GM23338 (cell line): ENCODE results near the gene TRMT61A. TPM values are rescaled to one million over a fixed set of nuclear protein-coding genes. Genes with fewer than 3 reads are reported as not detected.

ENCODE experiments used
- ATAC-seq: fragments of 200-7000 bp; cut with Tn5 transposase; 3 replicates; pipeline ENCODE4 v1.9.1; 2020
- DNase-seq: peaks from one replicate; pipeline ENCODE4 v3.0.0-alpha.2; 2015; ENCODE audit warnings: low spot score
- H2AFZ ChIP-seq: fragments of 200-600 bp; sonication (generic); 2 replicates; pipeline ENCODE4 v1.8.0; 2016; ENCODE audit warnings: antibody characterized with exemption, mild to moderate bottlenecking, moderate library complexity
- H3F3A ChIP-seq: fragments of 200-600 bp; sonication (generic); replicated peaks from 2 replicates; pipeline ENCODE4 v1.8.0; 2017; ENCODE audit warnings: antibody characterized with exemption, mixed run types, low read depth
- H3K27ac ChIP-seq: fragments of 200-600 bp; sonication (generic); 2 replicates; pipeline ENCODE4 v1.6.1; 2016; ENCODE audit warnings: low read depth
- H3K27me3 ChIP-seq: fragments of 200-600 bp; sonication (generic); 2 replicates; pipeline ENCODE4 v1.8.0; 2016; ENCODE audit warnings: mild to moderate bottlenecking, mixed run types, moderate library complexity; ENCODE audit not compliant: insufficient read depth
- H3K36me3 ChIP-seq: fragments of 200-600 bp; sonication (generic); 2 replicates; pipeline ENCODE4 v1.8.0; 2016; ENCODE audit warnings: mild to moderate bottlenecking; ENCODE audit not compliant: insufficient read depth
- H3K4me1 ChIP-seq: fragments of 200-600 bp; sonication (generic); 2 replicates; pipeline ENCODE4 v1.8.0; 2016; ENCODE audit warnings: mild to moderate bottlenecking, moderate library complexity; ENCODE audit not compliant: insufficient read depth
- H3K4me2 ChIP-seq: fragments of 200-600 bp; sonication (generic); 2 replicates; pipeline ENCODE4 v1.7.1; 2017; ENCODE audit warnings: mixed run types
- H3K4me3 ChIP-seq: fragments of 200-600 bp; sonication (generic); 2 replicates; pipeline ENCODE4 v1.6.1; 2016; ENCODE audit warnings: mixed run types
- H3K79me2 ChIP-seq: fragments of 200-600 bp; sonication (generic); replicated peaks from 2 replicates; pipeline ENCODE4 v1.8.0; 2017; ENCODE audit warnings: mild to moderate bottlenecking; ENCODE audit not compliant: insufficient read depth
- H3K9me2 ChIP-seq: fragments of 200-600 bp; sonication (generic); 2 replicates; pipeline ENCODE4 v1.8.0; 2017; ENCODE audit not compliant: insufficient read depth
- H4K20me1 ChIP-seq: fragments of 200-600 bp; sonication (generic); replicated peaks from 2 replicates; pipeline ENCODE4 v1.8.0; 2017; ENCODE audit warnings: mild to moderate bottlenecking; ENCODE audit not compliant: insufficient read depth
- H3K27ac Mint-ChIP-seq: 2 replicates; pipeline ENCODE4 v1.8.0; 2020; ENCODE audit warnings: inconsistent platforms, mild to moderate bottlenecking, moderate library complexity, mixed read lengths
- H3K27me3 Mint-ChIP-seq: 3 replicates; pipeline ENCODE4 v1.8.0; 2022; ENCODE audit warnings: low read depth, mild to moderate bottlenecking, moderate library complexity, mixed read lengths, inconsistent platforms; ENCODE audit not compliant: insufficient read depth, poor library complexity
- H3K36me3 Mint-ChIP-seq: 3 replicates; pipeline ENCODE4 v1.8.0; 2021; ENCODE audit warnings: low read depth, mild to moderate bottlenecking, inconsistent platforms, moderate library complexity, mixed read lengths
- H3K4me1 Mint-ChIP-seq: 3 replicates; pipeline ENCODE4 v1.8.0; 2020; ENCODE audit warnings: mild to moderate bottlenecking, inconsistent platforms, mixed read lengths
- H3K4me3 Mint-ChIP-seq: 3 replicates; pipeline ENCODE4 v1.8.0; 2021; ENCODE audit warnings: moderate library complexity, mild to moderate bottlenecking, inconsistent platforms, mixed read lengths
- H3K9me3 Mint-ChIP-seq: 3 replicates; pipeline ENCODE4 v1.8.0; 2020; ENCODE audit warnings: moderate library complexity, mild to moderate bottlenecking, inconsistent platforms, mixed read lengths
- ETS1 ChIP-seq: IDR thresholded peaks from 2 replicates; pipeline ENCODE4 v1.6.1; 2016; ENCODE audit warnings: antibody characterized with exemption
- EZH2 ChIP-seq: fragments of 200-600 bp; sonication (generic); IDR thresholded peaks from one replicate; pipeline ENCODE4 v1.8.0; 2017; ENCODE audit warnings: antibody characterized with exemption, mild to moderate bottlenecking, low read depth; ENCODE audit not compliant: unreplicated experiment
- EZH2phosphoT487 ChIP-seq: fragments of 200-600 bp; sonication (generic); IDR thresholded peaks from one replicate; pipeline ENCODE4 v1.8.1; 2018; ENCODE audit warnings: antibody characterized with exemption; ENCODE audit not compliant: unreplicated experiment
- JUNB ChIP-seq: IDR thresholded peaks from one replicate; pipeline ENCODE4 v1.6.1; 2016; ENCODE audit warnings: antibody characterized with exemption; ENCODE audit not compliant: unreplicated experiment
- NANOG ChIP-seq: IDR thresholded peaks from 2 replicates; pipeline ENCODE4 v1.6.1; 2016; ENCODE audit warnings: antibody characterized with exemption, borderline replicate concordance
- ZNF114 ChIP-seq: fragments of 250-450 bp; sonication (Bioruptor Pico); IDR thresholded peaks from 2 replicates; pipeline ENCODE4 v1.5.0; 2020; ENCODE audit warnings: mild to moderate bottlenecking, moderate library complexity
- ZNF331 ChIP-seq: fragments of 250-450 bp; sonication (Bioruptor Pico); IDR thresholded peaks from 2 replicates; pipeline ENCODE4 v1.5.0; 2020; ENCODE audit warnings: low read depth, mild to moderate bottlenecking, moderate library complexity
- polyA plus RNA-seq: library from polyadenylated mRNA; unstranded; fragments of >200 nt; fragmentation: Nextera tagmentation; extraction: Ambion mirVana; gene quantifications from 2 replicates; pipeline ENCODE4 v1.2.1, GENCODE V29; 2016
- total RNA-seq: library from RNA; depleted of rRNA; stranded (reverse); fragments of >200 nt; shearing (Covaris generic); gene quantifications from 2 replicates; pipeline ENCODE4 v1.2.3, GENCODE V29; 2014
- TF ChIP-seq, protein P1 (sequence below): fragments of 250-450 bp; sonication (Bioruptor Pico); IDR thresholded peaks from 2 replicates; pipeline ENCODE4 v1.5.0; 2020; ENCODE audit warnings: mild to moderate bottlenecking, moderate library complexity

The TRMT61A gene
- total and polyA plus RNA-seq, 2 experiments from 2014 or later, result 13.4 to 28.2 TPM

DNA sequence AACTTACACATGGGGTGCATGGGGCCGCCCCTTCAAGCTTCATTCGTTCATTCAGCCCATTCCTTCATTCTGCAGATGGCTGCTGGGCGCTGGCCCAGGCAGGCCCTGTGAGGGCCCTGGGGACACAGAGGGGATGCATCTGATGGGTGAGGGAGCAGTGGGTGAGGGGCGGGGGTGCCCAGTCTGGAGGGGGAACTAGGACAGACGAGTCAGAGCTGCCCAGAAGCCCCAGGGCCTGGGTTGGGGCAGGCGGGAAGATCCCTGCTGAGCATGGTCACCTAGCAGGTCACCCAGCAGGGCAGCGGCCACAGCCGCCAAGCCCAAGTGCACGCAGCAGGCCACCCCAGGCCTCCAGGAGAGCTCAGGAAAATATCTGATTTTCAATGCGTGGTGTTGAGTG, 14.1 kb downstream of the TRMT61A start (continued):
- TF ChIP-seq, protein P1, sequence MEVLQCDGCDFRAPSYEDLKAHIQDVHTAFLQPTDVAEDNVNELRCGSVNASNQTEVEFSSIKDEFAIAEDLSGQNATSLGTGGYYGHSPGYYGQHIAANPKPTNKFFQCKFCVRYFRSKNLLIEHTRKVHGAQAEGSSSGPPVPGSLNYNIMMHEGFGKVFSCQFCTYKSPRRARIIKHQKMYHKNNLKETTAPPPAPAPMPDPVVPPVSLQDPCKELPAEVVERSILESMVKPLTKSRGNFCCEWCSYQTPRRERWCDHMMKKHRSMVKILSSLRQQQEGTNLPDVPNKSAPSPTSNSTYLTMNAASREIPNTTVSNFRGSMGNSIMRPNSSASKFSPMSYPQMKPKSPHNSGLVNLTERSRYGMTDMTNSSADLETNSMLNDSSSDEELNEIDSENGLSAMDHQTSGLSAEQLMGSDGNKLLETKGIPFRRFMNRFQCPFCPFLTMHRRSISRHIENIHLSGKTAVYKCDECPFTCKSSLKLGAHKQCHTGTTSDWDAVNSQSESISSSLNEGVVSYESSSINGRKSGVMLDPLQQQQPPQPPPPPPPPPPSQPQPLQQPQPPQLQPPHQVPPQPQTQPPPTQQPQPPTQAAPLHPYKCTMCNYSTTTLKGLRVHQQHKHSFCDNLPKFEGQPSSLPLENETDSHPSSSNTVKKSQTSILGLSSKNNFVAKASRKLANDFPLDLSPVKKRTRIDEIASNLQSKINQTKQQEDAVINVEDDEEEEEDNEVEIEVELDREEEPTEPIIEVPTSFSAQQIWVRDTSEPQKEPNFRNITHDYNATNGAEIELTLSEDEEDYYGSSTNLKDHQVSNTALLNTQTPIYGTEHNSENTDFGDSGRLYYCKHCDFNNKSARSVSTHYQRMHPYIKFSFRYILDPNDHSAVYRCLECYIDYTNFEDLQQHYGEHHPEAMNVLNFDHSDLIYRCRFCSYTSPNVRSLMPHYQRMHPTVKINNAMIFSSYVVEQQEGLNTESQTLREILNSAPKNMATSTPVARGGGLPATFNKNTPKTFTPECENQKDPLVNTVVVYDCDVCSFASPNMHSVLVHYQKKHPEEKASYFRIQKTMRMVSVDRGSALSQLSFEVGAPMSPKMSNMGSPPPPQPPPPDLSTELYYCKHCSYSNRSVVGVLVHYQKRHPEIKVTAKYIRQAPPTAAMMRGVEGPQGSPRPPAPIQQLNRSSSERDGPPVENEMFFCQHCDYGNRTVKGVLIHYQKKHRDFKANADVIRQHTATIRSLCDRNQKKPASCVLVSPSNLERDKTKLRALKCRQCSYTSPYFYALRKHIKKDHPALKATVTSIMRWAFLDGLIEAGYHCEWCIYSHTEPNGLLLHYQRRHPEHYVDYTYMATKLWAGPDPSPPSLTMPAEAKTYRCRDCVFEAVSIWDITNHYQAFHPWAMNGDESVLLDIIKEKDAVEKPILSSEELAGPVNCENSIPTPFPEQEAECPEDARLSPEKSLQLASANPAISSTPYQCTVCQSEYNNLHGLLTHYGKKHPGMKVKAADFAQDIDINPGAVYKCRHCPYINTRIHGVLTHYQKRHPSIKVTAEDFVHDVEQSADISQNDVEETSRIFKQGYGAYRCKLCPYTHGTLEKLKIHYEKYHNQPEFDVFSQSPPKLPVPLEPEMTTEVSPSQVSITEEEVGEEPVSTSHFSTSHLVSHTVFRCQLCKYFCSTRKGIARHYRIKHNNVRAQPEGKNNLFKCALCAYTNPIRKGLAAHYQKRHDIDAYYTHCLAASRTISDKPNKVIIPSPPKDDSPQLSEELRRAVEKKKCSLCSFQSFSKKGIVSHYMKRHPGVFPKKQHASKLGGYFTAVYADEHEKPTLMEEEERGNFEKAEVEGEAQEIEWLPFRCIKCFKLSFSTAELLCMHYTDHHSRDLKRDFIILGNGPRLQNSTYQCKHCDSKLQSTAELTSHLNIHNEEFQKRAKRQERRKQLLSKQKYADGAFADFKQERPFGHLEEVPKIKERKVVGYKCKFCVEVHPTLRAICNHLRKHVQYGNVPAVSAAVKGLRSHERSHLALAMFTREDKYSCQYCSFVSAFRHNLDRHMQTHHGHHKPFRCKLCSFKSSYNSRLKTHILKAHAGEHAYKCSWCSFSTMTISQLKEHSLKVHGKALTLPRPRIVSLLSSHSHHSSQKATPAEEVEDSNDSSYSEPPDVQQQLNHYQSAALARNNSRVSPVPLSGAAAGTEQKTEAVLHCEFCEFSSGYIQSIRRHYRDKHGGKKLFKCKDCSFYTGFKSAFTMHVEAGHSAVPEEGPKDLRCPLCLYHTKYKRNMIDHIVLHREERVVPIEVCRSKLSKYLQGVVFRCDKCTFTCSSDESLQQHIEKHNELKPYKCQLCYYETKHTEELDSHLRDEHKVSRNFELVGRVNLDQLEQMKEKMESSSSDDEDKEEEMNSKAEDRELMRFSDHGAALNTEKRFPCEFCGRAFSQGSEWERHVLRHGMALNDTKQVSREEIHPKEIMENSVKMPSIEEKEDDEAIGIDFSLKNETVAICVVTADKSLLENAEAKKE (CRISPR knock-in tag), result no peak
- TF ChIP-seq ZNF114 (CRISPR knock-in tag), result no peak
- TF ChIP-seq NANOG, result no peak
- no peak for TF ChIP-seq JUNB

GRCh38 chr14:103543721-103544387, 14.9 kb downstream of the TRMT61A start:
- peak overlapping the region; percentile 94; the same call in 1 of the 2 replicates for H3K27ac ChIP-seq
- H3K27me3 ChIP-seq, result no peaks in the 10 kb centered on the region; the same call in 1 of the 2 replicates
- Mint-ChIP-seq H3K27me3 (peaks cover 16% of the 10 kb centered on the region), H3K4me1 (peaks cover 12% of the 10 kb centered on the region; the same call in 2 of the 3 replicates), H3K27ac (no peak overlapping the region), H3K9me3 (no peaks in the 10 kb centered on the region), H3K36me3 (no peaks in the 10 kb centered on the region), H3K4me3 (no peak overlapping the region)
- H3K36me3 ChIP-seq, result no peaks in the 10 kb centered on the region
- peaks cover 18% of the 10 kb centered on the region for H3K4me1 ChIP-seq
- no peak for ATAC-seq
- no peak for DNase-seq
- H2AFZ ChIP-seq, result no peak overlapping the region
- H3F3A ChIP-seq, result 0 out of 2 replicates have a peak, but pooled peaks cover 3% of the 10 kb centered on the region
- no peaks in the 10 kb centered on the region for H3K79me2 ChIP-seq
- peak overlapping the region; percentile 84; the same call in 1 of the 2 replicates for H3K4me2 ChIP-seq
- no peaks in the 10 kb centered on the region for H4K20me1 ChIP-seq
- H3K9me2 ChIP-seq, result no peaks in the 10 kb centered on the region
- no peak overlapping the region for H3K4me3 ChIP-seq
- TF ChIP-seq, protein P1 (CRISPR knock-in tag), result no peak
- TF ChIP-seq EZH2 (no peak), ZNF331 (CRISPR knock-in tag) (no peak), ETS1 (no peak), JUNB (no peak), EZH2phosphoT487 (no peak)
